Measurements from ENCODE around the gene PLCXD3.
"Not testable (repeated sequence)": the region's sequence is repeated elsewhere in the genome, so short reads cannot be mapped to it uniquely, and the experiment has no call there.

The PLCXD3 gene

DNA sequence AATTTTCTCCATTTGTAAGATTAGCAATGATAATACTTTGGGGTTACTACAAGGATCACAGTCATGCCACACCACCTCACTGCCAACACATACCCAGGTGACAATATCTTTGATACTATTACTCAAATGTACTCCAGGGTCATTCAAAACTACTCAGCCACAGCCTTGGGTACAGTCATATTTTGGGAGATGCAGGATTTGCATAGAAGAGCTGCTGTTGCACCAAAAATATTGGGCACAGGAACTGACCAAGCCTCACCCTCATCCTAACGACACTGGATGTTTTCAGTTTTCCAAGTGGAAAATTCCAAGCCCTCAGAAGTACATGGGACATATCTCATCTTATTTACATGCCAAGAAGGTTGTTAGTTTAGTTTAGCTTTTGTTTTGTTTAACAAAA lies 176.2 kb downstream of the PLCXD3 start:
- ChIA-PET POLR2A (ENCODE audit: low non-redundant PET) (no interaction called here), CTCF (interaction anchor here (0.6 kb wide), 2 partner anchors 83 to 241 kb away, joined by 3 read pairs; no protein-coding TSS in a partner anchor)
- no peak overlapping the region for H3K27ac ChIP-seq
- TF ChIP-seq, protein P1, sequence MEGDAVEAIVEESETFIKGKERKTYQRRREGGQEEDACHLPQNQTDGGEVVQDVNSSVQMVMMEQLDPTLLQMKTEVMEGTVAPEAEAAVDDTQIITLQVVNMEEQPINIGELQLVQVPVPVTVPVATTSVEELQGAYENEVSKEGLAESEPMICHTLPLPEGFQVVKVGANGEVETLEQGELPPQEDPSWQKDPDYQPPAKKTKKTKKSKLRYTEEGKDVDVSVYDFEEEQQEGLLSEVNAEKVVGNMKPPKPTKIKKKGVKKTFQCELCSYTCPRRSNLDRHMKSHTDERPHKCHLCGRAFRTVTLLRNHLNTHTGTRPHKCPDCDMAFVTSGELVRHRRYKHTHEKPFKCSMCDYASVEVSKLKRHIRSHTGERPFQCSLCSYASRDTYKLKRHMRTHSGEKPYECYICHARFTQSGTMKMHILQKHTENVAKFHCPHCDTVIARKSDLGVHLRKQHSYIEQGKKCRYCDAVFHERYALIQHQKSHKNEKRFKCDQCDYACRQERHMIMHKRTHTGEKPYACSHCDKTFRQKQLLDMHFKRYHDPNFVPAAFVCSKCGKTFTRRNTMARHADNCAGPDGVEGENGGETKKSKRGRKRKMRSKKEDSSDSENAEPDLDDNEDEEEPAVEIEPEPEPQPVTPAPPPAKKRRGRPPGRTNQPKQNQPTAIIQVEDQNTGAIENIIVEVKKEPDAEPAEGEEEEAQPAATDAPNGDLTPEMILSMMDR (conservative IDR thresholded peaks at IDR 0.05; ENCODE audit: low read depth), result no peak
- DNase-seq (ENCODE audit: low spot score), result no peak

DNA sequence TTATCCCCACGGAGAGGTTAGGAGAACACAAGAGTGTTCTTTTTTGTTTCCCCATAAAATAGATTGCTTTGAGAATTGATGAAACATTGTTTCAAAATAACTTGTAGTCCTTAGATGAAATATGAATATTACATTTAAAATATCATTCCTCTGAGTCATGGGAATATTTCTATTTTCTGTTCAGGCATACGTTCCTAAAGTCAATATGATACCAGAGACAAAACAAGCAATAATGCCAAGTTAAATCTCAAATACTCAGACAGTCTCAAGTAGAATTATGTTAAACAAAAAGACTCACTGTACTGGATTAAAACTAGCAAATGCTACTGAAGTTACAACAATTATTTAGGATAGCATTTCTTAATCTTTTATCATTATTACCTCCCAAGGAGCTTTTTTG lies 185.3 kb downstream of the PLCXD3 start:
- TF ChIP-seq, protein P1 (conservative IDR thresholded peaks at IDR 0.05; ENCODE audit: low read depth), result no peak
- POLR2A ChIA-PET (ENCODE audit: low non-redundant PET), result no interaction called here
- CTCF ChIA-PET, result no interaction called here
- no peak overlapping the region for H3K27ac ChIP-seq
- DNase-seq (ENCODE audit: low spot score), result no peak

DNA sequence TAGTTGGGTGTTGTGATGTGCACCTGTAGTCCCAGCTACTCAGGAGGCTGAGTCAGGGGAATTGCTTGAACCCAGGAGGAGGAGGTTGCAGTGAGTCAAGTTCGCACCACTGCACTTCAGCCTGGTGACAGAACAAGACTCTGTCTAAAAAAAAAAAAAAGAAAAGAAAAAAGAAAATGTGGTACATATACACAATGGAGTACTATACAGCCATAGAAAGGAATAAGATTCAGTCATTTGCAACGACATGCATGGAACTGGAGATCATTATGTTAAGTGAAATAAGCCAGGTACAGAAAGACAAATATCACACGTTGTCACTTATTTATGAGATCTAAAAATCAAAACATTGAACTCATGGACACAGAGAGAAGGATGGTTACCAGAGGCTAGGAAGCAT lies 187.6 kb downstream of the PLCXD3 start:
- CTCF ChIA-PET; POLR2A ChIA-PET (ENCODE audit: low non-redundant PET); H3K27ac ChIP-seq; DNase-seq (ENCODE audit: low spot score): not testable (repeated sequence)

DNA sequence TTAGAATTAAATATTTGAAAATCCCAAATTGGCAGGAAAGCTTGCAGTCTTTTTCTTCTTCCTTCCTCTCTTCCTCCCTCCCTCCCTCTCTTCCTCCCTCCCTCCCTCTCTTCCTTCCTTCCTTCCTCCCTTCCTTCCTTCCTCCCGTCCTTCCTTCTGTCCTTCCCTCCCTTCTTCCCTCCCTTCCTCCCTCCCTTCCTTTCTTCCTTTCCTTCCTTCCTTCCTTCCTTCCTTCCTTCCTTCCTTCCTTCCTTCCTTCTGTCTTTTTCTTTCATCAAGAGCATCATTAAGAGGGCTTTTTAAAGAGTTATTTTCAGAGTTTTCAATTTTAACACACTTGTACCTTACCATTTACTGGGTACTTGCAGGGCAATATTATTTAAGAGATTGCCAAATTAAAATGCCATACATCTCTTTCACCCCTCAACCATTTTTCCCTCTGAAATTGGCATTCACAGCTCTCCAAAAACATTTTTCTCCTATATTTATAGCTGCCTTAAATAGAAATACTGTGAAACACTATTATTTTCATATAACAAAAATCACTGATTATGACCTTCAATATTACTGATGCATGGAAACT lies 197.8 kb downstream of the PLCXD3 start:
- no peak overlapping the region for H3K27ac ChIP-seq
- DNase-seq (ENCODE audit: low spot score), result no peak
- TF ChIP-seq, protein P1 (conservative IDR thresholded peaks at IDR 0.05; ENCODE audit: low read depth), result no peak
- ChIA-PET POLR2A (ENCODE audit: low non-redundant PET) (no interaction called here), CTCF (no interaction called here)

DNA sequence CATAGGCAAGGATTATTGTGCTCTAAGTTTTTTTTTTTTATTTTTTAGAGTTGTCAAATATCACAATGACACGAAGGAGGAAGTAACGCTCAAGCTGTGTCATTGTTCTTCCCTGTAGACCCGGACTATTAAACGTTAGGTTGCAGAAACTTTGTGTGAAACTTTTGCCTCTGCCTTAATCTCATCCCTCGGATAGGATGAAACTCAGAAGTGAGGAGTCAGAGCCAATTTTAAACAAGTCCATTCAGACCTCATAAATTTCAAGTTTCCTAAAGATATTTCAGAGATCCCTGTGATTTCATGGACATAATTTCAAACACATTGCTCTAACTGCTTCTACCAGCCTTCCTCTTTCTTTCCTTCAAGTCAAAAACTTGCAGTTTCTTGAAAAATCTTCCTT lies 198.3 kb downstream of the PLCXD3 start:
- POLR2A ChIA-PET (ENCODE audit: low non-redundant PET), result no interaction called here
- TF ChIP-seq, protein P1 (conservative IDR thresholded peaks at IDR 0.05; ENCODE audit: low read depth), result no peak
- CTCF ChIA-PET, result no interaction called here
- no peak for DNase-seq (ENCODE audit: low spot score)
- no peak overlapping the region for H3K27ac ChIP-seq

DNA sequence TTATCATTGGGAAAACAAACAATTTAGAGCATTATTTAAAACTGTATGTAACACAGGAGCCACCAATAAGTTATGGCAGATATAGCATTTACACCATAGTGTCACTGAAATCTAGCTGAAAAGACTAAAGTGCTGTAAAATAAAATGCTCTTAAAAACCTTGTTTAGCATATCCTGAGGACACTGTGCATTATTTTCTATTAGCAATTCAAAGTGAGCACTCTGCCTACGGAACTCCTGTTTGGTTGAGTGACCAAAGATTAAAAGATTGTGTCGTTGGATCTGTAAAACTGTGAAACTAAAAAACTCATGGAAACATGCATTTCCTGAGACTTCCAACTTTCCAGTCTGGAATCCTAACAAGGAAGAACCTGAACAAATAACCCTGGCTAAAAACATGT lies 201.1 kb downstream of the PLCXD3 start:
- POLR2A ChIA-PET (ENCODE audit: low non-redundant PET), result no interaction called here

DNA sequence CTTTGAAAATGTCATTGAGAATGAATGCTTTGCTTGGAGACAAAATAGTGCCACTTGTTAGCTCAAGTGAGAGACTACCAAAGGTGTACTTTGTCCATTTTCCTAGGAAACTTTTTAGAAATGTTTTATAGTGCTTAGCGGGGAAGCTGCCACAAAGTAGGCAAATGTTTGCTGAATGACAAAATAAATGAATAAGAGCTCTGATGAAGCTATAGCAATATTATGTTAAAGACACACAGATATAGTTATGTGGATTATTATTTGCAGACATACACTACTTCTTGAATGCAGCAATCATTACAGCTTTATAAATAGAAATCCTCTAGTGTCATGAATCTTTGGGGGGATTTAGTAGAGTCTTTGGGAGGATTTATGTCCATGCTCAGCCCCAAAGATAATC lies 204.4 kb downstream of the PLCXD3 start:
- TF ChIP-seq, protein P1 (conservative IDR thresholded peaks at IDR 0.05; ENCODE audit: low read depth), result no peak
- ChIA-PET POLR2A (ENCODE audit: low non-redundant PET) (no interaction called here), CTCF (no interaction called here)
- DNase-seq (ENCODE audit: low spot score), result no peak
- H3K27ac ChIP-seq, result no peak overlapping the region

More for the DNA sequence above, 201.1 kb downstream of the PLCXD3 start:
- DNase-seq (ENCODE audit: low spot score), result no peak
- H3K27ac ChIP-seq, result no peak overlapping the region
- TF ChIP-seq, protein P1 (conservative IDR thresholded peaks at IDR 0.05; ENCODE audit: low read depth), result no peak
- CTCF ChIA-PET, result no interaction called here
